Astrocyte of the spinal cord (primary cell): ENCODE data around the gene WFDC1.

Source experiments
- DNase-seq: peaks from one replicate; pipeline ENCODE4 v3.0.0; 2011; ENCODE audit warnings: low read depth, low spot score
- H3K4me3 ChIP-seq: 2 replicates; pipeline ENCODE4 v1.5.1; 2011; ENCODE audit warnings: low read depth, mild to moderate bottlenecking, low read length, moderate library complexity
- CTCF ChIP-seq: IDR thresholded peaks from 2 replicates; pipeline ENCODE4 v1.5.1; 2012; ENCODE audit warnings: low read depth, mild to moderate bottlenecking, low read length, inconsistent platforms
- in situ Hi-C: cut with HindIII; loops from 2 replicates; pipeline ENCODE4 v1.10.0; 2017; ENCODE audit warnings: low sequenced_read_pairs

The WFDC1 gene

GRCh38 chr16:84362471-84362941, 67.8 kb downstream of the WFDC1 start:
- no peak overlapping the region for H3K4me3 ChIP-seq
- no peak for DNase-seq
- in situ Hi-C loops = no loop called here
- TF ChIP-seq CTCF = no peak

GRCh38 chr16:84366208-84366607, 71.5 kb downstream of the WFDC1 start:
- in situ Hi-C loops = no loop called here
- no peak for TF ChIP-seq CTCF
- no peak for DNase-seq
- no peak overlapping the region for H3K4me3 ChIP-seq

GRCh38 chr16:84367297-84367680, 72.6 kb downstream of the WFDC1 start:
- no peak overlapping the region for H3K4me3 ChIP-seq
- no peak for DNase-seq
- in situ Hi-C loops = no loop called here
- TF ChIP-seq CTCF = no peak

GRCh38 chr16:84367750-84368307, 73.2 kb downstream of the WFDC1 start:
- TF ChIP-seq CTCF = no peak
- no peak overlapping the region for H3K4me3 ChIP-seq
- in situ Hi-C loops = no loop called here
- no peak for DNase-seq

GRCh38 chr16:84368308-84368996, 73.8 kb downstream of the WFDC1 start, which contains the start of gene ATP2C2:
TSS of gene ATP2C2 (plus strand) at chr16:84368538. CDS start at chr16:84368616, 78 bp downstream.
- no peak within 1 kb of the TSS for H3K4me3 ChIP-seq
- no peak for DNase-seq
- TF ChIP-seq CTCF = no peak
- in situ Hi-C loops = no loop called here

- H3K4me3 ChIP-seq = no peak overlapping the region
- in situ Hi-C loops = no loop called here
- DNase-seq = no peak
- TF ChIP-seq CTCF = no peak
Observed at GRCh38 chr16:84369105-84369504, 74.4 kb downstream of the WFDC1 start.
